ENCODE data around the gene EIF2B1. TPM values are rescaled to one million over a fixed set of nuclear protein-coding genes. Genes with fewer than 3 reads are reported as not detected.
A peak's percentile ranks its signal among the peaks of the same experiment; 100 is the strongest.

The EIF2B1 gene
- total and polyA plus RNA-seq, 9 of the 15 experiments (the other 6 are each of a cell fraction or from before 2014, with no cell fraction given) = 35.7 to 195 (median 67.8) TPM

GRCh38 chr12:123670882-123671728 lies 37.6 kb upstream of the EIF2B1 start, which contains the start of gene TCTN2 (continued):
- peak; percentile 89 to 99 (median 98) for TF ChIP-seq YY1 (IDR thresholded peaks at IDR 0.05; ENCODE audit: borderline replicate concordance in 1 of 3, control insufficient read depth in 1 of 3, extremely low read depth in 1 of 3, insufficient read depth in 3 of 3, insufficient read length in 1 of 3, insufficient replicate concordance in 2 of 3, low read depth in 1 of 3, low read length in 2 of 3)
- peak; percentile 96 for TF ChIP-seq SIN3B (IDR thresholded peaks at IDR 0.05; ENCODE audit: low read depth)
- 0 out of 4 replicates have a peak, but pooled peaks of 1 of the 2 experiments have one; percentile 19 for TF ChIP-seq MAZ (CRISPR knock-in tag; conservative IDR thresholded peaks at IDR 0.05 in 1 of 2, IDR thresholded peaks at IDR 0.05 in 1 of 2)
- TF ChIP-seq ZKSCAN1 (IDR thresholded peaks at IDR 0.05; ENCODE audit: low read depth, low read length) = peak; percentile 92
- peak; percentile 40; the same call in 1 of the 2 replicates for TF ChIP-seq HCFC1 (IDR thresholded peaks at IDR 0.05; ENCODE audit: low read depth, low read length)
- TF ChIP-seq MBD2 (IDR thresholded peaks at IDR 0.05; ENCODE audit: borderline replicate concordance, low read depth) = peak; percentile 80; the same call in 1 of the 2 replicates
- TF ChIP-seq TAF1 (IDR thresholded peaks at IDR 0.05; ENCODE audit: control insufficient read depth, extremely low read depth, insufficient read depth, low read length, severe bottlenecking) = peak; percentile 50
- TF ChIP-seq KDM5B (IDR thresholded peaks at IDR 0.05; ENCODE audit: insufficient replicate concordance, low read depth, low read length) = peak; percentile 52
- no peak for TF ChIP-seq SAFB (IDR thresholded peaks at IDR 0.05; ENCODE audit: borderline replicate concordance, low read depth, low read length)
- TF ChIP-seq MNT (conservative IDR thresholded peaks at IDR 0.05) = peak in 1 of 2 experiments; percentile 82; a peak in 3 of 4 replicates
- 0 out of 2 replicates have a peak, but pooled peaks have one; percentile 37 for TF ChIP-seq ETS1 (conservative IDR thresholded peaks at IDR 0.05; ENCODE audit: control insufficient read depth, low read depth, low read length)
- TF ChIP-seq CHD2 (IDR thresholded peaks at IDR 0.05; ENCODE audit: low read depth, low read length) = 0 out of 2 replicates have a peak, but pooled peaks have one; percentile 39
- TF ChIP-seq BMI1 (IDR thresholded peaks at IDR 0.05; ENCODE audit: low read length) = peak; percentile 86
- TF ChIP-seq POLR2A (conservative IDR thresholded peaks at IDR 0.05) = peak; percentile 59
- no peak for TF ChIP-seq ATF1 (CRISPR knock-in tag; IDR thresholded peaks at IDR 0.05)
- TF ChIP-seq ATF1 (tag; IDR thresholded peaks at IDR 0.05) = 0 out of 2 replicates have a peak, but pooled peaks have one; percentile 57
- TF ChIP-seq RBM14 (IDR thresholded peaks at IDR 0.05; ENCODE audit: borderline replicate concordance, insufficient read depth, low read depth, low read length) = no peak
- TF ChIP-seq RBM25 (IDR thresholded peaks at IDR 0.05; ENCODE audit: low read depth, low read length, severe bottlenecking) = peak; percentile 90
- peak; percentile 96 for TF ChIP-seq SAP30 (IDR thresholded peaks at IDR 0.05; ENCODE audit: borderline replicate concordance, insufficient read depth, low read depth, low read length, poor library complexity, severe bottlenecking)
